ENCODE results near the gene SMCO4.

GRCh38 chr11:93536101-93536861 is 6.9 kb downstream of the SMCO4 start:
- TF ChIP-seq CTCF (IDR thresholded peaks at IDR 0.05; ENCODE audit: poor library complexity) (no peak), EZH2 (IDR thresholded peaks at IDR 0.05; ENCODE audit: borderline replicate concordance) (no peak), EZH2phosphoT487 (IDR thresholded peaks at IDR 0.05; ENCODE audit: low read depth, severe bottlenecking, unreplicated experiment) (no peak)
